Sigmoid colon (tissue), 4 donors: ENCODE data around the gene GLP2R.

Experiments
- POLR2A ChIP-seq, 2 donors: fragments of 450-650 bp; IDR thresholded peaks; one replicate each; pipeline ENCODE4 v1.6.1; 2016; ENCODE audit warnings: antibody characterized with exemption in 2 of 2, mild to moderate bottlenecking in 2 of 2, moderate library complexity in 2 of 2
- POLR2AphosphoS5 ChIP-seq, 4 donors: sonication (generic); formaldehyde crosslinking; IDR thresholded peaks; one replicate each; pipeline ENCODE4 v1.6.1; 2017; ENCODE audit warnings: antibody characterized with exemption in 4 of 4
- TF ChIP-seq, protein P1 (sequence below), 4 experiments: fragments of 450-650 bp in 3 of 4; fragments of 200-600 bp in 1 of 4; IDR thresholded peaks; one replicate each; pipeline ENCODE4 v1.5.1; 2016 to 2019; ENCODE audit warnings: antibody characterized with exemption in 4 of 4, mild to moderate bottlenecking in 3 of 4, moderate library complexity in 2 of 4

DNA sequence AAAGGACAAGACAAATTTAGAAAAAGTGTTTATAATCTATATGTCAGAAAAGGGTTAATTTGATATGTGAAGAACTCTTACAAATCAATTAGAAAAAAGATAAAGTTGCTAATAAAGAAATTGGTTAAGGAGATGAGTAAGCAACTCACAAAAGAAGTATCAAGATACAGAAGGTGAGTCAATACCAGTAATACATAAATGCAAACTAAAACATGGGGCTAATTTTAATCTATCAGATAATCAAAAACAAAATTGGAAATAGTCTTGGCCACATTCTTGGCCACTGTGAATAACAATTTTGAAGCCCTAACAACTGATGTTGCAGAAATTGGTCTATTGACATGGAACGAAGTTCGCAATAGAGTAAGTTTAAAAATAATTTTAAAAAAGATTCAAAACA lies 41.2 kb upstream of the GLP2R start:
- TF ChIP-seq POLR2AphosphoS5 (IDR thresholded peaks at IDR 0.05): no peak
- no peak for TF ChIP-seq POLR2A (IDR thresholded peaks at IDR 0.05)
- TF ChIP-seq, protein P1, sequence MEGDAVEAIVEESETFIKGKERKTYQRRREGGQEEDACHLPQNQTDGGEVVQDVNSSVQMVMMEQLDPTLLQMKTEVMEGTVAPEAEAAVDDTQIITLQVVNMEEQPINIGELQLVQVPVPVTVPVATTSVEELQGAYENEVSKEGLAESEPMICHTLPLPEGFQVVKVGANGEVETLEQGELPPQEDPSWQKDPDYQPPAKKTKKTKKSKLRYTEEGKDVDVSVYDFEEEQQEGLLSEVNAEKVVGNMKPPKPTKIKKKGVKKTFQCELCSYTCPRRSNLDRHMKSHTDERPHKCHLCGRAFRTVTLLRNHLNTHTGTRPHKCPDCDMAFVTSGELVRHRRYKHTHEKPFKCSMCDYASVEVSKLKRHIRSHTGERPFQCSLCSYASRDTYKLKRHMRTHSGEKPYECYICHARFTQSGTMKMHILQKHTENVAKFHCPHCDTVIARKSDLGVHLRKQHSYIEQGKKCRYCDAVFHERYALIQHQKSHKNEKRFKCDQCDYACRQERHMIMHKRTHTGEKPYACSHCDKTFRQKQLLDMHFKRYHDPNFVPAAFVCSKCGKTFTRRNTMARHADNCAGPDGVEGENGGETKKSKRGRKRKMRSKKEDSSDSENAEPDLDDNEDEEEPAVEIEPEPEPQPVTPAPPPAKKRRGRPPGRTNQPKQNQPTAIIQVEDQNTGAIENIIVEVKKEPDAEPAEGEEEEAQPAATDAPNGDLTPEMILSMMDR (IDR thresholded peaks at IDR 0.05): no peak
